HG03108 (cell line): ENCODE data around the gene ARL10.
A peak's percentile ranks its signal among the peaks of the same experiment; 100 is the strongest.

Experiments used
- ATAC-seq: cut with Tn5 transposase; IDR thresholded peaks from one replicate; pipeline ENCODE4 v1.9.1; 2021; ENCODE audit warnings: moderate library complexity; ENCODE audit not compliant: unreplicated experiment

Gene ARL10

GRCh38 chr5:176410486-176411180, 45.3 kb downstream of the ARL10 start:
- ATAC-seq = no peak

- ATAC-seq = no peak
Observed at GRCh38 chr5:176412517-176413254, 47.4 kb downstream of the ARL10 start.

GRCh38 chr5:176413255-176413565, 47.9 kb downstream of the ARL10 start:
- ATAC-seq = no peak

GRCh38 chr5:176413709-176414191, 48.5 kb downstream of the ARL10 start:
- no peak for ATAC-seq

- no peak for ATAC-seq
Observed at GRCh38 chr5:176414704-176415103, 49.4 kb downstream of the ARL10 start.

GRCh38 chr5:176415240-176415951, 50.1 kb downstream of the ARL10 start:
- ATAC-seq = no peak

- ATAC-seq = peak; percentile 89
Observed at GRCh38 chr5:176415952-176416924, 51.0 kb downstream of the ARL10 start, which contains the start of gene CLTB. TSS of gene CLTB (minus strand) at chr5:176416539. CDS start at chr5:176416363, 176 bp downstream.

- ATAC-seq = no peak
Observed at GRCh38 chr5:176416965-176417364, 51.7 kb downstream of the ARL10 start.

- no peak for ATAC-seq
Observed at GRCh38 chr5:176418251-176418650, 53.0 kb downstream of the ARL10 start.

- no peak for ATAC-seq
Observed at GRCh38 chr5:176420086-176420485, 54.8 kb downstream of the ARL10 start.

- ATAC-seq = no peak
Observed at GRCh38 chr5:176420972-176421544, 55.8 kb downstream of the ARL10 start.

- no peak for ATAC-seq
Observed at GRCh38 chr5:176424181-176424580, 58.9 kb downstream of the ARL10 start.

- no peak for ATAC-seq
Observed at GRCh38 chr5:176425138-176425537, 59.9 kb downstream of the ARL10 start.

GRCh38 chr5:176425791-176426190, 60.5 kb downstream of the ARL10 start:
- ATAC-seq = no peak

- no peak for ATAC-seq
Observed at GRCh38 chr5:176426876-176427275, 61.6 kb downstream of the ARL10 start.

- ATAC-seq = no peak
Observed at GRCh38 chr5:176427971-176428370, 62.7 kb downstream of the ARL10 start.

- no peak for ATAC-seq
Observed at GRCh38 chr5:176429972-176430371, 64.7 kb downstream of the ARL10 start.
